ENCODE measurements around the gene SORCS2. TPM values are rescaled to one million over a fixed set of nuclear protein-coding genes. Genes with fewer than 3 reads are reported as not detected.

Gene SORCS2
- total and polyA plus RNA-seq, 4 donors: 0.05 to 8.4 (median 1.8) TPM

GRCh38 chr4:7302781-7303404 is 110.6 kb downstream of the SORCS2 start:
- WGBS, 2 donors: 86 to 92% methylated on average over 22 of the region's 22 CpGs
- intact Hi-C loops (cut with DNase I): no loop called here

GRCh38 chr4:7303561-7303960 is 111.2 kb downstream of the SORCS2 start:
- H3K27me3 ChIP-seq (ENCODE audit: control insufficient read depth in 1 of 2, insufficient read depth in 2 of 2, low read length in 1 of 2): no peaks in the 10 kb centered on the region
- H3K9me3 ChIP-seq (ENCODE audit: control insufficient read depth, low read length): no peaks in the 10 kb centered on the region
- H3K36me3 ChIP-seq (ENCODE audit: control insufficient read depth in 1 of 2, insufficient read depth in 2 of 2, low read length in 1 of 2): no peaks in the 10 kb centered on the region
- intact Hi-C loops (cut with DNase I): no loop called here
- DNase-seq: peak in 1 of 2 donors; percentile 61
- no peak overlapping the region for H3K4me3 ChIP-seq (ENCODE audit: low read length in 2 of 2)
- 94 to 95% methylated on average over 12 of the region's 12 CpGs for WGBS, 2 donors
- ATAC-seq (ENCODE audit: low FRiP score): no peak
- no peak overlapping the region for H3K27ac ChIP-seq (ENCODE audit: low read depth in 1 of 2, low read length in 2 of 2)
- no peaks in the 10 kb centered on the region for H3K4me1 ChIP-seq (ENCODE audit: control insufficient read depth in 1 of 2, insufficient read depth in 2 of 2, low read length in 2 of 2)

More at GRCh38 chr4:7302781-7303404, 110.6 kb downstream of the SORCS2 start:
- H3K27me3 ChIP-seq (ENCODE audit: control insufficient read depth in 1 of 2, insufficient read depth in 2 of 2, low read length in 1 of 2): no peaks in the 10 kb centered on the region
- no peaks in the 10 kb centered on the region for H3K4me1 ChIP-seq (ENCODE audit: control insufficient read depth in 1 of 2, insufficient read depth in 2 of 2, low read length in 2 of 2)
- no peak overlapping the region for H3K27ac ChIP-seq (ENCODE audit: low read depth in 1 of 2, low read length in 2 of 2)
- no peak overlapping the region for H3K4me3 ChIP-seq (ENCODE audit: low read length in 2 of 2)
- no peaks in the 10 kb centered on the region for H3K9me3 ChIP-seq (ENCODE audit: control insufficient read depth, low read length)
- ATAC-seq (ENCODE audit: low FRiP score) (no peak), DNase-seq (peak in 1 of 2 donors; percentile 45)
- no peaks in the 10 kb centered on the region for H3K36me3 ChIP-seq (ENCODE audit: control insufficient read depth in 1 of 2, insufficient read depth in 2 of 2, low read length in 1 of 2)

GRCh38 chr4:7304436-7304835 is 112.1 kb downstream of the SORCS2 start:
- Histone ChIP-seq H3K27me3 (ENCODE audit: control insufficient read depth in 1 of 2, insufficient read depth in 2 of 2, low read length in 1 of 2) (no peaks in the 10 kb centered on the region), H3K9me3 (ENCODE audit: control insufficient read depth, low read length) (no peaks in the 10 kb centered on the region), H3K4me3 (ENCODE audit: low read length in 2 of 2) (no peak overlapping the region), H3K27ac (ENCODE audit: low read depth in 1 of 2, low read length in 2 of 2) (no peak overlapping the region), H3K36me3 (ENCODE audit: control insufficient read depth in 1 of 2, insufficient read depth in 2 of 2, low read length in 1 of 2) (no peaks in the 10 kb centered on the region), H3K4me1 (ENCODE audit: control insufficient read depth in 1 of 2, insufficient read depth in 2 of 2, low read length in 2 of 2) (no peaks in the 10 kb centered on the region)
- no peak for ATAC-seq (ENCODE audit: low FRiP score)
- DNase-seq: peak in 1 of 2 donors; percentile 56
- intact Hi-C loops (cut with DNase I): no loop called here
- WGBS, 2 donors: 95% methylated on average over 10 of the region's 10 CpGs

- Histone ChIP-seq H3K4me1 (ENCODE audit: control insufficient read depth in 1 of 2, insufficient read depth in 2 of 2, low read length in 2 of 2) (no peaks in the 10 kb centered on the region), H3K9me3 (ENCODE audit: control insufficient read depth, low read length) (no peaks in the 10 kb centered on the region), H3K36me3 (ENCODE audit: control insufficient read depth in 1 of 2, insufficient read depth in 2 of 2, low read length in 1 of 2) (no peaks in the 10 kb centered on the region), H3K4me3 (ENCODE audit: low read length in 2 of 2) (no peak overlapping the region), H3K27ac (ENCODE audit: low read depth in 1 of 2, low read length in 2 of 2) (no peak overlapping the region), H3K27me3 (ENCODE audit: control insufficient read depth in 1 of 2, insufficient read depth in 2 of 2, low read length in 1 of 2) (no peaks in the 10 kb centered on the region)
- intact Hi-C loops (cut with DNase I): no loop called here
- ATAC-seq (ENCODE audit: low FRiP score): no peak
- DNase-seq: peak in 1 of 2 donors; percentile 46
- 75 to 77% methylated on average over 22 of the region's 22 CpGs for WGBS, 2 donors
Observed at GRCh38 chr4:7306021-7306965, 114.0 kb downstream of the SORCS2 start.

- no peaks in the 10 kb centered on the region for H3K27me3 ChIP-seq (ENCODE audit: control insufficient read depth in 1 of 2, insufficient read depth in 2 of 2, low read length in 1 of 2)
- intact Hi-C loops (cut with DNase I): no loop called here
- no peak overlapping the region for H3K27ac ChIP-seq (ENCODE audit: low read depth in 1 of 2, low read length in 2 of 2)
Observed at GRCh38 chr4:7306986-7307385, 114.6 kb downstream of the SORCS2 start.

GRCh38 chr4:7307394-7308099 is 115.2 kb downstream of the SORCS2 start:
- Histone ChIP-seq H3K36me3 (ENCODE audit: control insufficient read depth in 1 of 2, insufficient read depth in 2 of 2, low read length in 1 of 2) (no peaks in the 10 kb centered on the region), H3K9me3 (ENCODE audit: control insufficient read depth, low read length) (no peaks in the 10 kb centered on the region), H3K4me3 (ENCODE audit: low read length in 2 of 2) (no peak overlapping the region), H3K27me3 (ENCODE audit: control insufficient read depth in 1 of 2, insufficient read depth in 2 of 2, low read length in 1 of 2) (no peaks in the 10 kb centered on the region), H3K27ac (ENCODE audit: low read depth in 1 of 2, low read length in 2 of 2) (no peak overlapping the region), H3K4me1 (ENCODE audit: control insufficient read depth in 1 of 2, insufficient read depth in 2 of 2, low read length in 2 of 2) (no peaks in the 10 kb centered on the region)
- intact Hi-C loops (cut with DNase I): no loop called here
- DNase-seq (no peak), ATAC-seq (ENCODE audit: low FRiP score) (no peak)
- WGBS, 2 donors: 46 to 59% methylated on average over 4 to 6 of the region's 6 CpGs

More at GRCh38 chr4:7306986-7307385, 114.6 kb downstream of the SORCS2 start:
- DNase-seq (peak in 1 of 2 donors; percentile 56), ATAC-seq (ENCODE audit: low FRiP score) (no peak)
- no peaks in the 10 kb centered on the region for H3K9me3 ChIP-seq (ENCODE audit: control insufficient read depth, low read length)
- no peak overlapping the region for H3K4me3 ChIP-seq (ENCODE audit: low read length in 2 of 2)
- 45 to 53% methylated on average over 11 of the region's 11 CpGs for WGBS, 2 donors
- H3K4me1 ChIP-seq (ENCODE audit: control insufficient read depth in 1 of 2, insufficient read depth in 2 of 2, low read length in 2 of 2): no peaks in the 10 kb centered on the region
- H3K36me3 ChIP-seq (ENCODE audit: control insufficient read depth in 1 of 2, insufficient read depth in 2 of 2, low read length in 1 of 2): no peaks in the 10 kb centered on the region

- no peak for ATAC-seq (ENCODE audit: low FRiP score)
- no peak for DNase-seq
- intact Hi-C loops (cut with DNase I): no loop called here
- Histone ChIP-seq H3K9me3 (ENCODE audit: control insufficient read depth, low read length) (no peaks in the 10 kb centered on the region), H3K36me3 (ENCODE audit: control insufficient read depth in 1 of 2, insufficient read depth in 2 of 2, low read length in 1 of 2) (no peaks in the 10 kb centered on the region), H3K27ac (ENCODE audit: low read depth in 1 of 2, low read length in 2 of 2) (no peak overlapping the region), H3K4me1 (ENCODE audit: control insufficient read depth in 1 of 2, insufficient read depth in 2 of 2, low read length in 2 of 2) (no peaks in the 10 kb centered on the region), H3K4me3 (ENCODE audit: low read length in 2 of 2) (no peak overlapping the region), H3K27me3 (ENCODE audit: control insufficient read depth in 1 of 2, insufficient read depth in 2 of 2, low read length in 1 of 2) (no peaks in the 10 kb centered on the region)
- WGBS, 2 donors: 62 to 73% methylated on average over 13 of the region's 13 CpGs
Observed at GRCh38 chr4:7309181-7309580, 116.8 kb downstream of the SORCS2 start.

GRCh38 chr4:7309636-7310390 is 117.5 kb downstream of the SORCS2 start:
- WGBS, 2 donors: 75 to 90% methylated on average over 17 of the region's 17 CpGs
- Histone ChIP-seq H3K4me1 (ENCODE audit: control insufficient read depth in 1 of 2, insufficient read depth in 2 of 2, low read length in 2 of 2) (no peaks in the 10 kb centered on the region), H3K27me3 (ENCODE audit: control insufficient read depth in 1 of 2, insufficient read depth in 2 of 2, low read length in 1 of 2) (no peaks in the 10 kb centered on the region), H3K36me3 (ENCODE audit: control insufficient read depth in 1 of 2, insufficient read depth in 2 of 2, low read length in 1 of 2) (no peaks in the 10 kb centered on the region), H3K9me3 (ENCODE audit: control insufficient read depth, low read length) (no peaks in the 10 kb centered on the region), H3K4me3 (ENCODE audit: low read length in 2 of 2) (no peak overlapping the region), H3K27ac (ENCODE audit: low read depth in 1 of 2, low read length in 2 of 2) (no peak overlapping the region)
- no peak for ATAC-seq (ENCODE audit: low FRiP score)
- DNase-seq: no peak
- intact Hi-C loops (cut with DNase I): no loop called here

Measured in aorta (tissue), 5 donors.